Suprapubic skin (tissue), 4 donors: ENCODE results near the gene ME3. TPM values are rescaled to one million over a fixed set of nuclear protein-coding genes. Genes with fewer than 3 reads are reported as not detected.

Experiments
- DNase-seq, 2 donors: peaks; one replicate each; pipeline ENCODE4 v3.0.0-alpha.2; 2019; ENCODE audit warnings: low spot score in 2 of 2
- H3K27ac ChIP-seq: fragments of 200-600 bp; sonication (generic); one replicate; pipeline ENCODE4 v1.5.1; 2019
- H3K27me3 ChIP-seq: fragments of 200-600 bp; sonication (generic); one replicate; pipeline ENCODE4 v1.5.1; 2019
- H3K36me3 ChIP-seq: fragments of 200-600 bp; sonication (generic); one replicate; pipeline ENCODE4 v1.5.1; 2019
- H3K4me1 ChIP-seq: fragments of 200-600 bp; sonication (generic); one replicate; pipeline ENCODE4 v1.5.1; 2019
- H3K4me3 ChIP-seq: fragments of 200-600 bp; sonication (generic); one replicate; pipeline ENCODE4 v1.5.1; 2019; ENCODE audit warnings: mild to moderate bottlenecking
- H3K9me3 ChIP-seq: fragments of 200-600 bp; sonication (generic); one replicate; pipeline ENCODE4 v1.5.1; 2019
- EP300 ChIP-seq: sonication (generic); formaldehyde crosslinking; IDR thresholded peaks from one replicate; pipeline ENCODE4 v1.6.1; 2017; ENCODE audit warnings: antibody characterized with exemption
- POLR2A ChIP-seq, 2 donors: fragments of 450-650 bp; IDR thresholded peaks; one replicate each; pipeline ENCODE4 v1.6.1; 2017; ENCODE audit warnings: antibody characterized with exemption in 2 of 2, mild to moderate bottlenecking in 2 of 2, moderate library complexity in 2 of 2
- POLR2AphosphoS5 ChIP-seq, 3 donors: sonication (generic); formaldehyde crosslinking; IDR thresholded peaks; one replicate each; pipeline ENCODE4 v1.6.1; 2017; ENCODE audit warnings: antibody characterized with exemption in 3 of 3
- WGBS: methylation state at CpG from one replicate; pipeline ENCODE4 v1.1.5; 2018; 5-methylcytosine and 5-hydroxymethylcytosine counted together
- total RNA-seq, 4 donors: library from RNA; depleted of rRNA; stranded (reverse); fragments of >200 nt; gene quantifications; one replicate each; pipeline ENCODE4 v1.1.0, GENCODE V29; 2016
- TF ChIP-seq, protein P1 (sequence below), 2 donors: fragments of 200-600 bp in 1 of 2; fragments of 450-650 bp in 1 of 2; sonication (generic) in 1 of 2; IDR thresholded peaks; one replicate each; pipeline ENCODE4 v1.5.1; 2016 to 2019; ENCODE audit warnings: antibody characterized with exemption in 2 of 2, mild to moderate bottlenecking in 1 of 2, moderate library complexity in 1 of 2

ME3 gene
- total RNA-seq, 4 donors from 2014 or later = 3.7 to 17.0 (median 9.4) TPM

DNA sequence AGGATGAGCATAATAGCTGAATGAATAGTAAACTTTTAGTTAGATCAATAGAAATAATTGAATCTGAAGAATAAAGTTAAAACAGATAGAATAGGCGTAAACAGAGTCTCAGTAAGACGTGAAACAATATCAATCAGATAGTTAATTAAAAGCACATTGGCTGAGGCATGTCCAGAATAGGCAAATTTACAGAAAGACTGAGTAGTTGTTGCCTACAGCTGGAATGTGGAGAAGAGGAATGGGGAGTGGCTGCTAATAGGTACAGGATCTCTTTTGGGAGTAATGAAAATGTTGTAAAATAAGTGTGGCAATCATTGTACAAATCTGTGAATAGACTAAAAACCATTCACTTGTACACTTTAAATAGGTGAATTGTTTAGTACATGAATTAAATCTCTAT is 36.3 kb upstream of the ME3 start:
- no peak for DNase-seq
- no peak overlapping the region for H3K4me3 ChIP-seq
- H3K27me3 ChIP-seq = no peaks in the 10 kb centered on the region
- H3K4me1 ChIP-seq = no peaks in the 10 kb centered on the region
- H3K36me3 ChIP-seq = no peaks in the 10 kb centered on the region
- 45% methylated on average over 2 of the region's 2 CpGs for WGBS
- H3K27ac ChIP-seq = no peak overlapping the region
- no peaks in the 10 kb centered on the region for H3K9me3 ChIP-seq
- TF ChIP-seq, protein P1, sequence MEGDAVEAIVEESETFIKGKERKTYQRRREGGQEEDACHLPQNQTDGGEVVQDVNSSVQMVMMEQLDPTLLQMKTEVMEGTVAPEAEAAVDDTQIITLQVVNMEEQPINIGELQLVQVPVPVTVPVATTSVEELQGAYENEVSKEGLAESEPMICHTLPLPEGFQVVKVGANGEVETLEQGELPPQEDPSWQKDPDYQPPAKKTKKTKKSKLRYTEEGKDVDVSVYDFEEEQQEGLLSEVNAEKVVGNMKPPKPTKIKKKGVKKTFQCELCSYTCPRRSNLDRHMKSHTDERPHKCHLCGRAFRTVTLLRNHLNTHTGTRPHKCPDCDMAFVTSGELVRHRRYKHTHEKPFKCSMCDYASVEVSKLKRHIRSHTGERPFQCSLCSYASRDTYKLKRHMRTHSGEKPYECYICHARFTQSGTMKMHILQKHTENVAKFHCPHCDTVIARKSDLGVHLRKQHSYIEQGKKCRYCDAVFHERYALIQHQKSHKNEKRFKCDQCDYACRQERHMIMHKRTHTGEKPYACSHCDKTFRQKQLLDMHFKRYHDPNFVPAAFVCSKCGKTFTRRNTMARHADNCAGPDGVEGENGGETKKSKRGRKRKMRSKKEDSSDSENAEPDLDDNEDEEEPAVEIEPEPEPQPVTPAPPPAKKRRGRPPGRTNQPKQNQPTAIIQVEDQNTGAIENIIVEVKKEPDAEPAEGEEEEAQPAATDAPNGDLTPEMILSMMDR (IDR thresholded peaks at IDR 0.05) = no peak
- TF ChIP-seq EP300 (no peak), POLR2A (IDR thresholded peaks at IDR 0.05) (no peak), POLR2AphosphoS5 (IDR thresholded peaks at IDR 0.05) (no peak)

DNA sequence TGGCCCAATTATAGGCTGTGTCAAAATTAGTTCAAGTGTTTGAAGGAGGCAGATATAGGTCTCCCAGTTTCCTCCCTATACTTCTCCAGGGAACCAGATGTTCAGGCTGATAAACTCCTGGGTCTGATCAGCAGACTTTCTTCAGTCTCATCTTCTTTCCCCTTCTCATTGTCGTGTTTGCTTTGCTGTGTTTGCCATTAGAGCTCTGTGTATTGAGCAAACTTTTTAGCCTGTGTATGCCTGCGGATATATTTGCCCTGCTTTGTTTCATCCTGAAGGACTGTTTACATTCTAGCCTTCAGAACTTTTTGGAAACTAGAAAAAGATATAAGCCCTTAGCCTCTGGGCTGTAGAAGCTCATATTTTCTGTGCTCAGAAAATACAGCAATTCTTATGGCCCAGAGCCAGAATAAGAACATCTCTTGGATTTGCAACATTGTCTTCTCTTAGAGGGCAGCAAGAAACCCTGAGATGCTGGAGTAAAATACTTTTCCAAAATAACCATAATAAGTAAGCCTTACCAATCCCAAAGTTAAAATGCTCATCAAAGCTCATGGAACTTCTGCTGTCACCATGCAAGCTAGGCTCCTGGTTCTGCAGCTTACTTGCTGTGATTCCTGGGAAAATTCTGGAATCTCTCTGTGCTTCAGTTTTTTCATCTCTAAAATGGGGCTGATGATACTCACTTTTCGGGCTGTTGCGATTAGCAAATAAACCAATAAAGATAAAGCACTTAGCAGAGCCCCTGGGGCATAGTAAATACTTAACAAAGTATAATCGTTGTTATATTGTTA is 34.1 kb upstream of the ME3 start:
- Histone ChIP-seq H3K4me3 (no peak overlapping the region), H3K27ac (no peak overlapping the region), H3K4me1 (no peaks in the 10 kb centered on the region), H3K9me3 (no peaks in the 10 kb centered on the region), H3K36me3 (no peaks in the 10 kb centered on the region), H3K27me3 (no peaks in the 10 kb centered on the region)
- no peak for DNase-seq
- TF ChIP-seq, protein P1 (IDR thresholded peaks at IDR 0.05) = no peak
- TF ChIP-seq EP300 = no peak
- no peak for TF ChIP-seq POLR2AphosphoS5 (IDR thresholded peaks at IDR 0.05)
- TF ChIP-seq POLR2A (IDR thresholded peaks at IDR 0.05) = no peak
- 78% methylated on average over 5 of the region's 5 CpGs for WGBS

DNA sequence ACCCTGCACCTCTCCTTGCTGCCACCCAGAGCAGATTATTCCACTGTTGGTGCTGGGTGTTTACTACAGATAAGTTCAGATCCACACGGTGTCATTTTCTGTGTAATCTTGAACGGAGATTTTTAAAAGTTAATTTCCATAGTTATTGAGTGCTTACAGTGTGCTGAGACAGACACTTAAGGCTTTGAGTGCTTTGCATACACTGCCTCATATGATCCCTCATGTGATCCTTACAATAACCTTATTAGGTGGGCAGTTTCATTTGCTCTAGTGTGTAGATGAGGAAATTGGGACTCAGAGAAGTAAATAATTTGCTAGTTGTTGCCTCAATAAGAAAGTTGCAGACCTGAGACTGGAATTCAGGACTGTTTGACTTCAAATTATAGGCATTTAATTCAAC is 32.3 kb upstream of the ME3 start:
- 100% methylated on average over 2 of the region's 2 CpGs for WGBS
- DNase-seq = no peak
- no peak overlapping the region for H3K4me3 ChIP-seq
- no peak overlapping the region for H3K27ac ChIP-seq
- no peak for TF ChIP-seq POLR2A (IDR thresholded peaks at IDR 0.05)
- TF ChIP-seq EP300 = no peak
- TF ChIP-seq, protein P1 (IDR thresholded peaks at IDR 0.05) = no peak
- TF ChIP-seq POLR2AphosphoS5 (IDR thresholded peaks at IDR 0.05) = no peak
- no peaks in the 10 kb centered on the region for H3K4me1 ChIP-seq
- H3K27me3 ChIP-seq = no peaks in the 10 kb centered on the region
- no peaks in the 10 kb centered on the region for H3K36me3 ChIP-seq
- H3K9me3 ChIP-seq = no peaks in the 10 kb centered on the region

DNA sequence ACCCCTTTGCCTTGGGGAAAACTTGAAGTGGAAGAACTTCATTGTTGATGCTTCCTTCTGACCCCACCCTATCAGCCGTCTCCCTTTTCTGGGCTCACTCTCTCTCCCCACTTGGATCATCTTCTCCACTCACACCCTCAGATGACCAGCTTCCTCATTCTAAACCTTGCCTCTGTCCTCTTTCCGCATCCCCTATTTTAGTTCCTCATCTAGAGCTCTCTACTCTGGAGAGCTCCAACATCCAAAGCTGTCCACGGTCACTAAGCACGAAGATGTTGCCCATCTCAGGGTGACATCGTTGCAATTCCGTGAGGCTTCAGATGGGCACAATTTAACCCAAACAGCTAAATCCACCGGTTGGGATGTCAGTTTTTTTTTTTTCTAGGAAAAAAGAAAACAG is 31.6 kb upstream of the ME3 start:
- Histone ChIP-seq H3K27ac (no peak overlapping the region), H3K36me3 (no peaks in the 10 kb centered on the region), H3K27me3 (no peaks in the 10 kb centered on the region), H3K4me1 (no peaks in the 10 kb centered on the region), H3K4me3 (no peak overlapping the region), H3K9me3 (no peaks in the 10 kb centered on the region)
- WGBS = 85% methylated on average over 7 of the region's 7 CpGs
- TF ChIP-seq, protein P1 (IDR thresholded peaks at IDR 0.05) = no peak
- TF ChIP-seq POLR2AphosphoS5 (IDR thresholded peaks at IDR 0.05) (no peak), EP300 (no peak), POLR2A (IDR thresholded peaks at IDR 0.05) (no peak)
- DNase-seq = no peak

DNA sequence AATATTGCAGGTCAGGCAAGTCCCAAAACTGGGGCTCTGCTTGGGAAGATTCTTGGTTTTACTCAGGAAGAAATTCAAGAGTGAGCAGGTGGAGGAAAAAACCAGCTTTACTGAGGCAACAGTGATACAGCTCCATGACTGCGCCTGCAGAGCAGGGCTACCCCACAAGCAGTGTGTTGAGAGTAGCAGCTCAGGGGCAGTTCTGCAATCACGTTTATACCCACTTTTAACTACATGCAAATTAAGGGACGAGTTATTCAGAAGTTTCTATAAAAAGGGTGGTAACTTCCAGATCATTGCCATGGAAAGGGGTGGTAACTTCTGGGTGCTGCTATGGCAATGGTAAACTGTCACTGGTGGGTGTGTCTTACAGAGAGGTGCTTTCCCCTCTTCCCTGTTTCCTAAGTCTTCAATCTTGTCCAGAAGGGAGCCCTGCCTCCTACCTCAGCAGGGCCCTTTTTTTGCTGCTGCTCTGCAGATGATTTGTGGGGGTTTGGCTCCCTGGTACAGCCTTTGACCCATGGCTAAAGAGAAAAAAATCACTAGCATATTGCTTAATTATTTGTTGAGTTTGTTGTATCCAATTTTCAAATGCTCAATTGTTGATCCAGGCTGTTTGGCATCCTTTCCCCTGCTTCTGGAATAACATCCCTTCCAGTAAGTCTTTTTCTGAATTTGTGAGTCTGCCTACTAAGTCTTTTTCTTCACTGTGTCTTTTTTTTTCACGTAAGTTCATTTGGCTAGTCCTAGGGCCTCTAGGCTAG is 30.0 kb upstream of the ME3 start:
- DNase-seq = no peak

More for the DNA sequence above, 30.0 kb upstream of the ME3 start:
- Histone ChIP-seq H3K4me3 (no peak overlapping the region), H3K9me3 (no peaks in the 10 kb centered on the region), H3K4me1 (no peaks in the 10 kb centered on the region), H3K27me3 (no peaks in the 10 kb centered on the region), H3K27ac (no peak overlapping the region), H3K36me3 (no peaks in the 10 kb centered on the region)
- WGBS = 58% methylated on average over 4 of the region's 4 CpGs
- TF ChIP-seq POLR2A (IDR thresholded peaks at IDR 0.05) (no peak), POLR2AphosphoS5 (IDR thresholded peaks at IDR 0.05) (no peak), EP300 (no peak)
- TF ChIP-seq, protein P1 (IDR thresholded peaks at IDR 0.05) = no peak
